ENCODE results near the gene OAF. TPM values are rescaled to one million over a fixed set of nuclear protein-coding genes. Genes with fewer than 3 reads are reported as not detected.

The OAF gene
- total and polyA plus RNA-seq, 2 of the 8 experiments (the other 6 are each of a cell fraction or from before 2014, with no cell fraction given): 1.3 to 1.5 TPM

GRCh38 chr11:120233207-120233803, 22.5 kb downstream of the OAF start:
- H4K91ac ChIP-seq (replicated peaks; ENCODE audit: insufficient read length, low read length): no peak overlapping the region
- no peak overlapping the region for H2AFZ ChIP-seq (ENCODE audit: low read length)
- no peak overlapping the region for H3K23ac ChIP-seq (ENCODE audit: insufficient read length)
- FAIRE-seq: no peak
- no peak overlapping the region for H2BK20ac ChIP-seq (ENCODE audit: low read length)
- H3K79me1 ChIP-seq (ENCODE audit: low read depth, low read length): no peaks in the 10 kb centered on the region; the same call in 1 of the 2 replicates
- ChIA-PET CTCF (ENCODE audit: partially characterized antibody) (interaction anchor here (1.0 to 41.2 kb wide), 15 partner anchors 9 to 124 kb away, joined by 3 to 1412 read pairs (median 22); partner anchors contain the start of gene OAF), POLR2A (ENCODE audit: partially characterized antibody) (interaction anchor here (1.2 kb wide), 1 partner anchor 58 kb away, joined by 4 read pairs; no protein-coding TSS in a partner anchor)
- WGBS, 2 experiments (ENCODE audit: extremely low coverage in 1 of 2, insufficient coverage in 1 of 2, insufficient read length in 1 of 2, insufficient replicate concordance in 2 of 2, low coverage in 1 of 2, low lambda C conversion rate in 2 of 2, missing lambda C conversion rate in 1 of 2): 91% methylated on average over 9 of the region's 9 CpGs; no CpG with 5 or more reads in 1 of the 2 experiments
- H2AK5ac ChIP-seq (ENCODE audit: low read depth, low read length): no peak overlapping the region
- H3K27ac ChIP-seq (ENCODE audit: low read depth, low read length): no peak overlapping the region
- H2BK12ac ChIP-seq (ENCODE audit: low read depth, low read length): no peak overlapping the region
- no peaks in the 10 kb centered on the region for H3K27me3 ChIP-seq (replicated peaks in 1 of 4; ENCODE audit: control insufficient read depth in 3 of 4, extremely low read depth in 1 of 4, insufficient read depth in 3 of 4, low read length in 3 of 4)
- H3K4ac ChIP-seq (replicated peaks; ENCODE audit: insufficient read length, low read depth, low read length): no peak overlapping the region
- peaks cover 0 to 2% (median 0%) of the 10 kb centered on the region in 4 experiments; a peak in 2 of 7 replicates for H3K4me1 ChIP-seq (replicated peaks in 1 of 4; ENCODE audit: control insufficient read depth in 3 of 4, insufficient read depth in 4 of 4, low read length in 3 of 4)
- H2BK15ac ChIP-seq (ENCODE audit: low read length): no peak overlapping the region
- no peaks in the 10 kb centered on the region for H3K36me3 ChIP-seq (ENCODE audit: control insufficient read depth in 2 of 4, insufficient read depth in 4 of 4, low read length in 3 of 4)
- H4K8ac ChIP-seq (ENCODE audit: extremely low read depth, insufficient read depth, low read length): no peak overlapping the region
- H2BK5ac ChIP-seq (ENCODE audit: low read depth, low read length): no peak overlapping the region
- no peak for DNase-seq (ENCODE audit: low read depth in 1 of 2, low spot score in 2 of 2)
- no peak overlapping the region for H3K4me2 ChIP-seq (ENCODE audit: insufficient read depth in 1 of 2, low read depth in 2 of 2, low read length in 2 of 2)
- no peak overlapping the region for H3K4me3 ChIP-seq (ENCODE audit: extremely low read depth in 1 of 4, insufficient read depth in 2 of 4, low read depth in 3 of 4, low read length in 4 of 4)
- no peaks in the 10 kb centered on the region for H3K23me2 ChIP-seq (ENCODE audit: low read depth, low read length)
- H3K9me3 ChIP-seq (ENCODE audit: insufficient read depth in 2 of 2, low read depth in 1 of 2, low read length in 1 of 2): no peaks in the 10 kb centered on the region
- no peak overlapping the region for H3K18ac ChIP-seq (ENCODE audit: extremely low read depth, low read length)
- no peaks in the 10 kb centered on the region for H4K20me1 ChIP-seq (replicated peaks in 1 of 2; ENCODE audit: control insufficient read depth in 1 of 2, insufficient read depth in 2 of 2, low read length in 2 of 2)
- no peak overlapping the region for H3K9ac ChIP-seq (replicated peaks in 1 of 4; ENCODE audit: extremely low read depth in 1 of 4, low read depth in 3 of 4, low read length in 3 of 4)
- H3K14ac ChIP-seq (ENCODE audit: insufficient read length): no peak overlapping the region
- no peak overlapping the region for H2BK120ac ChIP-seq (replicated peaks; ENCODE audit: low read depth, low read length)
- H4K5ac ChIP-seq (ENCODE audit: insufficient read length, low read depth, low read length): no peak overlapping the region
- no peak overlapping the region for H3K56ac ChIP-seq (replicated peaks; ENCODE audit: insufficient read length, low read depth, low read length)
- H3K79me2 ChIP-seq (ENCODE audit: control insufficient read depth in 1 of 2, insufficient read depth in 2 of 2, low read length in 2 of 2): no peaks in the 10 kb centered on the region
- no peak for TF ChIP-seq KDM4A (IDR thresholded peaks at IDR 0.05; ENCODE audit: low read depth, low read length, severe bottlenecking)
- no peak for TF ChIP-seq EGR1 (IDR thresholded peaks at IDR 0.05; ENCODE audit: borderline replicate concordance, low read depth, low read length)
- TF ChIP-seq ATF3 (IDR thresholded peaks at IDR 0.05; ENCODE audit: insufficient read depth, low read depth, low read length): no peak
- no peak for TF ChIP-seq GABPA (IDR thresholded peaks at IDR 0.05; ENCODE audit: borderline replicate concordance, insufficient read depth, low read length)
- TF ChIP-seq TEAD4 (IDR thresholded peaks at IDR 0.05; ENCODE audit: low read depth, low read length): no peak
- TF ChIP-seq NANOG (IDR thresholded peaks at IDR 0.05; ENCODE audit: insufficient read depth, low read depth, low read length, poor library complexity, severe bottlenecking): no peak
- TF ChIP-seq CBX8 (IDR thresholded peaks at IDR 0.05; ENCODE audit: borderline replicate concordance, low read depth, low read length): no peak
- TF ChIP-seq RAD21 (IDR thresholded peaks at IDR 0.05 in 1 of 2, conservative IDR thresholded peaks at IDR 0.05 in 1 of 2; ENCODE audit: low read depth in 2 of 2, low read length in 2 of 2): no peak

Measured in H1 (cell line).